Transverse colon (tissue), 4 donors: ENCODE results near the gene SLC30A3. TPM values are rescaled to one million over a fixed set of nuclear protein-coding genes. Genes with fewer than 3 reads are reported as not detected.

Experiments
- DNase-seq: peaks from one replicate; pipeline ENCODE4 v3.0.0-alpha.2; 2019
- H3K27ac ChIP-seq, 4 donors: fragments of 200-600 bp; sonication (generic); 2 replicates each; pipeline ENCODE4 v1.5.1; 2016 to 2018; ENCODE audit warnings: inconsistent platforms in 4 of 4
- H3K27me3 ChIP-seq: fragments of 200-600 bp; sonication (generic); 2 replicates; pipeline ENCODE4 v1.5.1; 2017; ENCODE audit warnings: inconsistent platforms
- H3K36me3 ChIP-seq, 4 donors: fragments of 200-600 bp; sonication (generic); 2 replicates each; pipeline ENCODE4 v1.5.1; 2017 to 2019; ENCODE audit warnings: inconsistent platforms in 4 of 4
- H3K4me1 ChIP-seq, 4 donors: fragments of 200-600 bp; sonication (generic); 2 replicates each; pipeline ENCODE4 v1.5.1; 2017 to 2020; ENCODE audit warnings: inconsistent platforms in 4 of 4
- H3K4me3 ChIP-seq, 4 donors: fragments of 200-600 bp; sonication (generic); 1 replicate in 1 of 4; 2 replicates in 3 of 4; pipeline versions ENCODE4 v1.5.1 to v1.6.1; 2017 to 2019; ENCODE audit warnings: inconsistent platforms in 4 of 4
- H3K9me3 ChIP-seq, 2 donors: fragments of 200-600 bp; sonication (generic); 2 replicates each; pipeline ENCODE4 v1.5.1; 2017 to 2019; ENCODE audit warnings: inconsistent platforms in 2 of 2
- CTCF ChIP-seq, 5 experiments: fragments of 200-600 bp in 3 of 5; fragments of 450-650 bp in 2 of 5; sonication (generic) in 3 of 5; IDR thresholded peaks; 1 replicate in 2 of 5; 2 replicates in 3 of 5; pipeline ENCODE4 v1.5.1; 2016 to 2017; ENCODE audit warnings: antibody characterized with exemption in 5 of 5, inconsistent platforms in 3 of 5, mild to moderate bottlenecking in 2 of 5, moderate library complexity in 1 of 5
- EP300 ChIP-seq: sonication (generic); formaldehyde crosslinking; IDR thresholded peaks from one replicate; pipeline ENCODE4 v1.6.1; 2017; ENCODE audit warnings: antibody characterized with exemption, low read depth
- POLR2A ChIP-seq: fragments of 450-650 bp; IDR thresholded peaks from one replicate; pipeline ENCODE4 v1.6.1; 2016; ENCODE audit warnings: antibody characterized with exemption, mild to moderate bottlenecking, moderate library complexity
- POLR2AphosphoS5 ChIP-seq, 3 donors: sonication (generic); formaldehyde crosslinking; IDR thresholded peaks; one replicate each; pipeline ENCODE4 v1.6.1; 2016; ENCODE audit warnings: antibody characterized with exemption in 3 of 3
- WGBS, 2 donors: methylation state at CpG; one replicate each; pipeline ENCODE4 v1.1.5; 2018; ENCODE audit warnings: low coverage in 1 of 2; 5-methylcytosine and 5-hydroxymethylcytosine counted together
- in situ Hi-C, 4 donors: fragments of 200-750 bp; cut with MboI; loops; one replicate each; pipeline versions ENCODE4 v1.15.0 to v1.15.1; 2017; ENCODE audit warnings: low sequenced_read_pairs in 3 of 4, low pct_ligation_motif_present in 1 of 4, low pct_unique_long_range_greater_than_20kb in 1 of 4
- intact Hi-C: fragments of 100-400 bp; cut with DNase I; formaldehyde crosslinking; loops from one replicate; pipeline ENCODE4 v1.15.1; 2023; ENCODE audit warnings: low total_unique reads
- total RNA-seq, 4 donors: library from RNA; depleted of rRNA; stranded (reverse); fragments of >200 nt; gene quantifications; one replicate each; pipeline ENCODE4 v1.1.0, GENCODE V29; 2016

Gene SLC30A3
- total RNA-seq, 4 donors from 2014 or later, result 0.60 TPM; not detected in 3

GRCh38 chr2:27243391-27244130 lies 19.3 kb downstream of the SLC30A3 start:
- no peaks in the 10 kb centered on the region for H3K27me3 ChIP-seq
- 87 to 96% methylated on average over 5 to 19 of the region's 19 CpGs for WGBS, 2 donors
- intact Hi-C loops, result no loop called here

GRCh38 chr2:27242614-27242951 lies 20.3 kb downstream of the SLC30A3 start:
- in situ Hi-C loops (no loop called here), intact Hi-C loops (no loop called here)
- H3K4me3 ChIP-seq, result no peak overlapping the region
- H3K36me3 ChIP-seq, result peaks cover 0 to 26% (median 8%) of the 10 kb centered on the region in 4 donors
- no peaks in the 10 kb centered on the region for H3K9me3 ChIP-seq
- no peak overlapping the region for H3K27ac ChIP-seq
- H3K4me1 ChIP-seq, result no peaks in the 10 kb centered on the region
- H3K27me3 ChIP-seq, result no peaks in the 10 kb centered on the region
- DNase-seq, result no peak
- 97% methylated on average over 16 of the region's 16 CpGs; no CpG with 5 or more reads in 1 of the 2 donors for WGBS, 2 donors
- TF ChIP-seq POLR2AphosphoS5 (IDR thresholded peaks at IDR 0.05) (no peak), EP300 (no peak), CTCF (IDR thresholded peaks at IDR 0.05) (no peak), POLR2A (no peak)

More at GRCh38 chr2:27243391-27244130, 19.3 kb downstream of the SLC30A3 start:
- DNase-seq, result no peak
- H3K36me3 ChIP-seq, result peaks cover 0 to 16% (median 6%) of the 10 kb centered on the region in 4 donors
- TF ChIP-seq POLR2A, result no peak
- TF ChIP-seq POLR2AphosphoS5 (IDR thresholded peaks at IDR 0.05), result no peak
- no peak for TF ChIP-seq CTCF (IDR thresholded peaks at IDR 0.05)
- TF ChIP-seq EP300, result no peak
- H3K4me3 ChIP-seq, result no peak overlapping the region
- no peaks in the 10 kb centered on the region for H3K9me3 ChIP-seq
- no peaks in the 10 kb centered on the region for H3K4me1 ChIP-seq
- in situ Hi-C loops, result no loop called here
- no peak overlapping the region for H3K27ac ChIP-seq

GRCh38 chr2:27241761-27242613 lies 20.9 kb downstream of the SLC30A3 start:
- H3K4me3 ChIP-seq, result no peak overlapping the region
- H3K27me3 ChIP-seq, result no peaks in the 10 kb centered on the region
- H3K36me3 ChIP-seq, result peaks cover 0 to 29% (median 9%) of the 10 kb centered on the region in 4 donors
- H3K4me1 ChIP-seq, result no peaks in the 10 kb centered on the region
- intact Hi-C loops (no loop called here), in situ Hi-C loops (no loop called here)
- no peak for TF ChIP-seq POLR2A
- no peak for TF ChIP-seq CTCF (IDR thresholded peaks at IDR 0.05)
- TF ChIP-seq POLR2AphosphoS5 (IDR thresholded peaks at IDR 0.05), result no peak
- no peak for TF ChIP-seq EP300
- no peak for DNase-seq
- whole genome bisulfite sequencing, 2 donors, result 87% methylated on average over 24 of the region's 24 CpGs; no CpG with 5 or more reads in 1 of the 2 donors
- H3K9me3 ChIP-seq, result no peaks in the 10 kb centered on the region
- no peak overlapping the region for H3K27ac ChIP-seq

GRCh38 chr2:27240406-27240805 lies 22.4 kb downstream of the SLC30A3 start:
- DNase-seq, result no peak
- 93% methylated on average over 8 of the region's 9 CpGs; no CpG with 5 or more reads in 1 of the 2 donors for WGBS, 2 donors
- Histone ChIP-seq H3K4me1 (no peaks in the 10 kb centered on the region), H3K27me3 (no peaks in the 10 kb centered on the region), H3K9me3 (no peaks in the 10 kb centered on the region), H3K36me3 (peaks cover 0 to 37% (median 9%) of the 10 kb centered on the region in 4 donors), H3K4me3 (no peak overlapping the region), H3K27ac (no peak overlapping the region)
- in situ Hi-C loops (no loop called here), intact Hi-C loops (no loop called here)
- TF ChIP-seq POLR2AphosphoS5 (IDR thresholded peaks at IDR 0.05), result no peak
- TF ChIP-seq POLR2A, result no peak
- no peak for TF ChIP-seq EP300
- no peak for TF ChIP-seq CTCF (IDR thresholded peaks at IDR 0.05)
